HCT116 (cell line): ENCODE measurements around the gene KIFC1. TPM values are rescaled to one million over a fixed set of nuclear protein-coding genes. Genes with fewer than 3 reads are reported as not detected.

Source experiments
- ATAC-seq: fragments of 200-7000 bp; cut with Tn5 transposase; 2 replicates; pipeline ENCODE4 v1.9.1; 2020; ENCODE audit warnings: mild to moderate bottlenecking, moderate library complexity
- BruUV-seq: library from RNA; stranded (reverse); fragments of 400-500 nt; replicated peaks from 2 replicates; lab custom pipeline; 2021; lab: Mats Ljungman, UMichigan
- CTCF ChIA-PET: fragments of 300-600 bp; sonication (Branson Sonifier 250); formaldehyde crosslinking; loops from one replicate; lab custom pipeline; 2021; ENCODE audit warnings: antibody characterized with exemption; lab: Charles Lee
- POLR2A ChIA-PET: fragments of 300-600, 350-600 bp; sonication (Branson Sonifier 250); formaldehyde crosslinking; loops from one replicate; lab custom pipeline; 2021; ENCODE audit warnings: antibody characterized with exemption; lab: Charles Lee
- RAD21 ChIA-PET, 2 experiments: fragments of 300-600 bp; sonication (Branson Sonifier 250); formaldehyde crosslinking; loops; one replicate each; lab custom pipeline; 2023; ENCODE audit warnings: low total read pairs in 2 of 2; ENCODE audit not compliant: uncharacterized antibody in 2 of 2, unreplicated experiment in 2 of 2, low non-redundant PET in 1 of 2; lab: Charles Lee
- DNase-seq: peaks from one replicate; pipeline ENCODE4 v3.0.0-alpha.2; 2010; ENCODE audit warnings: low read depth, low spot score
- H2AFZ ChIP-seq: fragments of 200-600 bp; shearing (Covaris generic), sonication (generic); 2 replicates; pipeline ENCODE4 v1.6.1; 2017; ENCODE audit warnings: low read depth, mixed run types, mixed read lengths, antibody characterized with exemption, low read length; ENCODE audit not compliant: poor library complexity, severe bottlenecking
- H3K27ac ChIP-seq: 2 replicates; pipeline ENCODE4 v1.5.1; 2012; ENCODE audit warnings: low read depth, low read length
- H3K27me3 ChIP-seq: fragments of 200-600 bp; sonication (generic); 2 replicates; pipeline ENCODE4 v1.6.1; 2016; ENCODE audit warnings: mixed run types, low read length, mixed read lengths; ENCODE audit not compliant: insufficient read depth
- H3K36me3 ChIP-seq, 2 experiments: fragments of 200-500 bp in 1 of 2; fragments of 200-600 bp in 1 of 2; sonication (Bioruptor generic) in 1 of 2; sonication (generic) in 1 of 2; 2 replicates each; pipeline versions ENCODE4 v1.5.1 to v1.6.1; 2014 to 2016; ENCODE audit warnings: low read length in 2 of 2, inconsistent platforms in 1 of 2, mixed read lengths in 1 of 2, mixed run types in 1 of 2; ENCODE audit not compliant: insufficient read depth in 2 of 2, control insufficient read depth in 1 of 2
- H3K4me1 ChIP-seq, 2 experiments: fragments of 200-600 bp in 1 of 2; sonication (generic) in 1 of 2; 2 replicates each; pipeline versions ENCODE4 v1.5.1 to v1.6.1; 2012 to 2017; ENCODE audit warnings: low read length in 2 of 2, inconsistent platforms in 1 of 2, mild to moderate bottlenecking in 1 of 2, mixed read lengths in 1 of 2, mixed run types in 1 of 2, moderate library complexity in 1 of 2; ENCODE audit not compliant: insufficient read depth in 2 of 2, control insufficient read depth in 1 of 2
- H3K4me2 ChIP-seq: fragments of 200-600 bp; sonication (generic); 2 replicates; pipeline ENCODE4 v1.6.1; 2017; ENCODE audit warnings: mixed run types, low read length, mixed read lengths
- H3K4me3 ChIP-seq, 2 experiments: fragments of 200-600 bp in 1 of 2; sonication (generic) in 1 of 2; replicated peaks in 1 of 2; 2 replicates each; pipeline ENCODE4 v1.5.1; 2011 to 2016; ENCODE audit warnings: low read length in 2 of 2, control low read depth in 1 of 2, low read depth in 1 of 2, mild to moderate bottlenecking in 1 of 2, mixed read lengths in 1 of 2, mixed run types in 1 of 2
- H3K79me2 ChIP-seq: fragments of 200-600 bp; sonication (generic); 2 replicates; pipeline ENCODE4 v1.6.1; 2017; ENCODE audit warnings: mild to moderate bottlenecking, mixed run types, low read length, moderate library complexity, mixed read lengths; ENCODE audit not compliant: insufficient read depth
- H3K9ac ChIP-seq: fragments of 200-600 bp; sonication (generic); 2 replicates; pipeline ENCODE4 v1.6.1; 2016; ENCODE audit warnings: low read length, mixed read lengths
- H3K9me2 ChIP-seq: fragments of 200-600 bp; sonication (generic), shearing (Covaris generic); 2 replicates; pipeline ENCODE4 v1.6.1; 2017; ENCODE audit warnings: mixed run types, mild to moderate bottlenecking, moderate library complexity; ENCODE audit not compliant: insufficient read depth
- H3K9me3 ChIP-seq, 2 experiments: fragments of 200-500 bp in 1 of 2; fragments of 200-600 bp in 1 of 2; sonication (Bioruptor generic) in 1 of 2; sonication (generic) in 1 of 2; 2 replicates each; pipeline ENCODE4 v1.6.1; 2014 to 2017; ENCODE audit warnings: low read length in 2 of 2, mixed read lengths in 2 of 2, inconsistent platforms in 1 of 2, low read depth in 1 of 2, mild to moderate bottlenecking in 1 of 2, mixed run types in 1 of 2, moderate library complexity in 1 of 2; ENCODE audit not compliant: control insufficient read depth in 1 of 2, insufficient read depth in 1 of 2
- H4K20me1 ChIP-seq: fragments of 200-600 bp; sonication (generic), shearing (Covaris generic); 2 replicates; pipeline ENCODE4 v1.6.1; 2017; ENCODE audit warnings: mixed run types, mild to moderate bottlenecking, moderate library complexity; ENCODE audit not compliant: insufficient read depth
- ATF3 ChIP-seq: IDR thresholded peaks from 2 replicates; pipeline ENCODE4 v1.6.1; 2012
- CBX3 ChIP-seq: IDR thresholded peaks from 2 replicates; pipeline ENCODE4 v1.6.1; 2012; ENCODE audit warnings: low read depth
- CEBPB ChIP-seq: IDR thresholded peaks from 2 replicates; pipeline ENCODE4 v1.6.1; 2012; ENCODE audit warnings: low read depth
- CTCF ChIP-seq, 3 experiments: fragments of 200-600 bp in 1 of 3; sonication (generic) in 1 of 3; IDR thresholded peaks in 2 of 3; conservative IDR thresholded peaks in 1 of 3; 2 replicates each; pipeline ENCODE4 v1.5.1; 2012 to 2017; ENCODE audit warnings: low read depth in 2 of 3, low read length in 2 of 3, antibody characterized with exemption in 1 of 3, borderline replicate concordance in 1 of 3, control low read depth in 1 of 3, mild to moderate bottlenecking in 1 of 3, mixed read lengths in 1 of 3, mixed run types in 1 of 3, moderate library complexity in 1 of 3; ENCODE audit not compliant: insufficient read depth in 1 of 3
- ELF1 ChIP-seq: IDR thresholded peaks from 2 replicates; pipeline ENCODE4 v1.6.1; 2012; ENCODE audit warnings: low read depth, borderline replicate concordance
- EZH2 ChIP-seq: fragments of 200-600 bp; sonication (generic); IDR thresholded peaks from 2 replicates; pipeline ENCODE4 v1.6.1; 2017; ENCODE audit warnings: antibody characterized with exemption, mixed run types
- EZH2phosphoT487 ChIP-seq: fragments of 200-600 bp; IDR thresholded peaks from 2 replicates; pipeline ENCODE4 v1.6.1; 2018; ENCODE audit warnings: antibody characterized with exemption, borderline replicate concordance
- JUND ChIP-seq: IDR thresholded peaks from 2 replicates; pipeline ENCODE4 v1.6.1; 2012
- MAX ChIP-seq: IDR thresholded peaks from 2 replicates; pipeline ENCODE4 v1.6.1; 2012
- POLR2A ChIP-seq: IDR thresholded peaks from 2 replicates; pipeline ENCODE4 v1.7.0; 2011; ENCODE audit warnings: borderline replicate concordance; ENCODE audit not compliant: insufficient read depth, insufficient read length; ENCODE audit errors: extremely low read depth
- POLR2AphosphoS5 ChIP-seq: IDR thresholded peaks from 2 replicates; pipeline ENCODE4 v1.6.1; 2011; ENCODE audit warnings: mild to moderate bottlenecking, low read depth, low read length, moderate library complexity
- RAD21 ChIP-seq: IDR thresholded peaks from 2 replicates; pipeline ENCODE4 v1.6.1; 2012; ENCODE audit warnings: low read depth, mild to moderate bottlenecking
- SIN3A ChIP-seq: IDR thresholded peaks from 2 replicates; pipeline ENCODE4 v1.6.1; 2012; ENCODE audit warnings: low read depth
- SP1 ChIP-seq: IDR thresholded peaks from 2 replicates; pipeline ENCODE4 v1.6.1; 2012; ENCODE audit warnings: low read depth
- SRF ChIP-seq: IDR thresholded peaks from 2 replicates; pipeline ENCODE4 v1.6.1; 2012; ENCODE audit warnings: low read depth
- TCF7L2 ChIP-seq: IDR thresholded peaks from 2 replicates; pipeline ENCODE4 v1.7.0; 2011; ENCODE audit warnings: borderline replicate concordance, inconsistent platforms; ENCODE audit not compliant: insufficient read depth, insufficient read length; ENCODE audit errors: extremely low read depth
- YY1 ChIP-seq: IDR thresholded peaks from 2 replicates; pipeline ENCODE4 v1.6.1; 2011; ENCODE audit warnings: low read length, low read depth, moderate library complexity, mild to moderate bottlenecking; ENCODE audit not compliant: insufficient replicate concordance; ENCODE audit errors: extremely low read depth
- ZBTB33 ChIP-seq: IDR thresholded peaks from 2 replicates; pipeline ENCODE4 v1.6.1; 2011; ENCODE audit warnings: mild to moderate bottlenecking, low read length, moderate library complexity; ENCODE audit not compliant: insufficient replicate concordance; ENCODE audit errors: extremely low read depth
- ZFX ChIP-seq: fragments of 450-650 bp; IDR thresholded peaks from 2 replicates; pipeline ENCODE4 v1.6.1; 2017
- ZNF274 ChIP-seq: fragments of 200-500 bp; sonication (Bioruptor generic); IDR thresholded peaks from 2 replicates; pipeline ENCODE4 v1.6.1; 2014; ENCODE audit warnings: mild to moderate bottlenecking, low read depth, low read length, inconsistent platforms
- intact Hi-C: fragments of 100-400 bp; cut with micrococcal nuclease; formaldehyde crosslinking; loops from 2 replicates; pipeline ENCODE4 v1.10.0; 2022
- total RNA-seq: library from RNA; stranded (reverse); gene quantifications from one replicate; pipeline ENCODE4 v1.2.1, GENCODE V29; 2021; ENCODE audit not compliant: unreplicated experiment

KIFC1 gene
- total RNA-seq, 1 experiment from 2014 or later = 84.7 TPM

- Histone ChIP-seq H2AFZ (no peak overlapping the region), H4K20me1 (no peaks in the 10 kb centered on the region), H3K4me2 (no peak overlapping the region), H3K27me3 (peaks cover 25% of the 10 kb centered on the region; the same call in 1 of the 2 replicates), H3K27ac (no peak overlapping the region), H3K4me3 (no peak overlapping the region), H3K9ac (no peak overlapping the region), H3K36me3 (no peaks in the 10 kb centered on the region), H3K79me2 (no peaks in the 10 kb centered on the region), H3K9me3 (no peaks in the 10 kb centered on the region), H3K4me1 (peaks cover 8 to 10% of the 10 kb centered on the region in 2 experiments), H3K9me2 (no peaks in the 10 kb centered on the region)
- POLR2A ChIA-PET = no interaction called here
- no peak for TF ChIP-seq ZBTB33
- TF ChIP-seq ZFX = no peak
- no peak for TF ChIP-seq CEBPB
- no peak for TF ChIP-seq MAX
- no peak for TF ChIP-seq YY1
- TF ChIP-seq JUND = no peak
- no peak for TF ChIP-seq ZNF274
- no peak for TF ChIP-seq EZH2
- TF ChIP-seq ATF3 = no peak
- TF ChIP-seq SIN3A = no peak
- TF ChIP-seq EZH2phosphoT487 = no peak
- no peak for TF ChIP-seq ELF1
- TF ChIP-seq CTCF (IDR thresholded peaks at IDR 0.05 in 2 of 3, conservative IDR thresholded peaks at IDR 0.05 in 1 of 3; ENCODE audit: borderline replicate concordance in 1 of 3, insufficient read depth in 1 of 3, low read depth in 2 of 3, low read length in 2 of 3) = no peak
- no peak for TF ChIP-seq SP1
- no peak for TF ChIP-seq SRF
- TF ChIP-seq POLR2AphosphoS5 = no peak
- no peak for TF ChIP-seq TCF7L2
- TF ChIP-seq POLR2A = no peak
- TF ChIP-seq CBX3 = no peak
- TF ChIP-seq RAD21 = no peak
- intact Hi-C loops = no loop called here
- ATAC-seq (no peak), DNase-seq (no peak)
- RAD21 ChIA-PET = no interaction called here
- no TSS peak for BruUV-seq
- CTCF ChIA-PET = interaction anchor here (0.7 to 2.1 kb wide), 3 partner anchors 8 to 209 kb away, joined by 3 to 9 read pairs (median 6); partner anchors contain the start of gene ZBTB22
These were observed 47.5 kb upstream of the KIFC1 start for GRCh38 chr6:33343953-33344611.
